Spleen (tissue), 11 donors: ENCODE measurements around the gene B9D1. TPM values are rescaled to one million over a fixed set of nuclear protein-coding genes. Genes with fewer than 3 reads are reported as not detected.
A peak's percentile ranks its signal among the peaks of the same experiment; 100 is the strongest.

Experiments used
- DNase-seq: peaks from one replicate; pipeline ENCODE4 v3.0.0-alpha.2; 2020
- H3K27ac ChIP-seq, 8 donors: fragments of 200-600 bp; sonication (generic) in 7 of 8; 1 replicate in 4 of 8; 2 replicates in 4 of 8; pipeline versions ENCODE4 v1.5.0 to v1.8.0; 2016 to 2021; ENCODE audit warnings: inconsistent platforms in 4 of 8, mild to moderate bottlenecking in 4 of 8, moderate library complexity in 1 of 8
- H3K27me3 ChIP-seq, 7 donors: fragments of 200-600 bp; sonication (generic) in 6 of 7; replicated peaks in 1 of 7; 1 replicate in 4 of 7; 2 replicates in 3 of 7; pipeline versions ENCODE4 v1.5.0 to v1.8.0; 2016 to 2021; ENCODE audit warnings: inconsistent platforms in 3 of 7, mild to moderate bottlenecking in 1 of 7
- H3K36me3 ChIP-seq, 6 donors: fragments of 200-600 bp; sonication (generic) in 5 of 6; 1 replicate in 4 of 6; 2 replicates in 2 of 6; pipeline versions ENCODE4 v1.5.0 to v1.8.0; 2016 to 2021; ENCODE audit warnings: inconsistent platforms in 2 of 6
- H3K4me1 ChIP-seq, 6 donors: fragments of 200-600 bp; sonication (generic) in 5 of 6; 1 replicate in 3 of 6; 2 replicates in 3 of 6; pipeline versions ENCODE4 v1.5.0 to v1.8.0; 2016 to 2021; ENCODE audit warnings: inconsistent platforms in 3 of 6
- H3K4me3 ChIP-seq, 8 donors: fragments of 200-600 bp; sonication (generic) in 7 of 8; 1 replicate in 4 of 8; 2 replicates in 4 of 8; pipeline versions ENCODE4 v1.5.0 to v1.8.0; 2016 to 2021; ENCODE audit warnings: inconsistent platforms in 4 of 8, mild to moderate bottlenecking in 4 of 8, moderate library complexity in 2 of 8
- H3K9me3 ChIP-seq, 8 donors: fragments of 200-600 bp; sonication (generic) in 7 of 8; 1 replicate in 4 of 8; 2 replicates in 4 of 8; pipeline versions ENCODE4 v1.5.0 to v1.8.0; 2016 to 2021; ENCODE audit warnings: inconsistent platforms in 4 of 8
- CTCF ChIP-seq, 11 experiments: fragments of 200-600 bp in 7 of 11; fragments of 450-650 bp in 4 of 11; sonication (generic) in 4 of 11; IDR thresholded peaks in 8 of 11; conservative IDR thresholded peaks in 3 of 11; 1 replicate in 7 of 11; 2 replicates in 4 of 11; pipeline versions ENCODE4 v1.4.0 to v1.8.0; 2016 to 2021; ENCODE audit warnings: antibody characterized with exemption in 11 of 11, inconsistent platforms in 4 of 11, mild to moderate bottlenecking in 1 of 11
- POLR2A ChIP-seq, 3 donors: fragments of 450-650 bp; IDR thresholded peaks; one replicate each; pipeline ENCODE4 v1.5.1; 2017; ENCODE audit warnings: antibody characterized with exemption in 3 of 3, mild to moderate bottlenecking in 1 of 3
- POLR2AphosphoS5 ChIP-seq, 3 donors: sonication (generic); formaldehyde crosslinking; IDR thresholded peaks; one replicate each; pipeline ENCODE4 v1.5.1; 2017; ENCODE audit warnings: antibody characterized with exemption in 3 of 3
- WGBS, 5 donors: extraction: QIAGEN DNeasy Blood & Tissue Kit in 3 of 5; methylation state at CpG; one replicate each; pipeline versions ENCODE4 v1.1.5 to v1.1.7; 2013 to 2018; 5-methylcytosine and 5-hydroxymethylcytosine counted together
- intact Hi-C: fragments of 100-400 bp; cut with DNase I; formaldehyde crosslinking; loops from one replicate; pipeline ENCODE4 v1.15.0; 2023; ENCODE audit warnings: low total_unique reads
- polyA plus RNA-seq, 3 donors: library from polyadenylated mRNA; stranded (reverse); fragments of 200-250 nt; gene quantifications; one replicate each; pipeline ENCODE4 v1.2.1, GENCODE V29; 2013
- total RNA-seq, 7 donors: library from RNA; depleted of rRNA in 3 of 7; stranded (reverse); fragments of >200 nt in 3 of 7; fragmentation: NEBNext Ultra II Directional in 4 of 7; extraction: Animal tissue kit (Norgen Biotek cat#: 25700) in 4 of 7; gene quantifications; one replicate each; pipeline versions ENCODE4 v1.1.0 to v1.2.1, GENCODE V29; 2016 to 2021
- donor health status: healthy with polysubstance abuse.
- donor health status: DM: no; HTN: no; CAD: no; lungs with moderate emphysema.
- donor health status: DM: no; HTN: no; CAD: no.
- donor health status: Bipolar disorder and iron deficiency.
- donor health status: healthy.
- donor health status: DM: no; HTN: no; CAD: no.
- donor health status: DM: yes; HTN: yes; CAD: no.

B9D1 gene
- total and polyA plus RNA-seq, 10 donors: 4.3 to 14.1 (median 7.3) TPM

DNA sequence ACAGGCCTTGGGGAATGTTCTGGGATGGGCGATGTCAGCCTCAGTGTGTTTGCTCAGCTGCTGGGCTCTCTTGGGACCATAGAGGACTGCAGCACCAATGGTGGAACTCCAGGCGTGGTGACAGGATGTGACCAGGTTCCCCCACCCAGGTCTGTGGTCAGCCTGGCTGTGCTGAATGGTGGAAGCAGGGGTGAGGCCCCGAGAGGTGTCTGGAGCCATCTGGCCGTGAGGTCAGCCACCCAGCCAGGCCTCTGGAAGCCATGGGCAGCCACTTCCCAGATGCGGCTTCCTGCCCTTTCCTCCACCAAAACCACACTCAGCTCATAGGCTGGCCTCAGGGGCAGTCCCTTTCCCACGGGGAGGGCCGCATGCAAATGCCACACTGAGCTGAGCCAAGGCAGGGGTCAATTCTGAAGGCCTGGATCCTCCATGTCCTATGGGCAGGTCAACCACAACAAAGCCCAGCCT is 8.0 kb upstream of the B9D1 start:
- TF ChIP-seq POLR2AphosphoS5 (IDR thresholded peaks at IDR 0.05) (peak; percentile 17 to 60 (median 55)), POLR2A (IDR thresholded peaks at IDR 0.05) (no peak), CTCF (IDR thresholded peaks at IDR 0.05 in 8 of 11, conservative IDR thresholded peaks at IDR 0.05 in 3 of 11) (no peak)
- intact Hi-C loops: no loop called here
- Histone ChIP-seq H3K27me3 (no peaks in the 10 kb centered on the region), H3K4me3 (peak overlapping the region in 1 of 8 donors; percentile 6), H3K4me1 (peaks cover 20 to 53% (median 39%) of the 10 kb centered on the region in 6 donors), H3K36me3 (no peaks in the 10 kb centered on the region), H3K9me3 (no peaks in the 10 kb centered on the region), H3K27ac (peak overlapping the region in 7 of 8 donors; percentile 13 to 84 (median 63))
- WGBS, 5 donors: 16 to 28% (median 18%) methylated on average over 4 to 7 of the region's 7 CpGs
- DNase-seq: peak; percentile 86

DNA sequence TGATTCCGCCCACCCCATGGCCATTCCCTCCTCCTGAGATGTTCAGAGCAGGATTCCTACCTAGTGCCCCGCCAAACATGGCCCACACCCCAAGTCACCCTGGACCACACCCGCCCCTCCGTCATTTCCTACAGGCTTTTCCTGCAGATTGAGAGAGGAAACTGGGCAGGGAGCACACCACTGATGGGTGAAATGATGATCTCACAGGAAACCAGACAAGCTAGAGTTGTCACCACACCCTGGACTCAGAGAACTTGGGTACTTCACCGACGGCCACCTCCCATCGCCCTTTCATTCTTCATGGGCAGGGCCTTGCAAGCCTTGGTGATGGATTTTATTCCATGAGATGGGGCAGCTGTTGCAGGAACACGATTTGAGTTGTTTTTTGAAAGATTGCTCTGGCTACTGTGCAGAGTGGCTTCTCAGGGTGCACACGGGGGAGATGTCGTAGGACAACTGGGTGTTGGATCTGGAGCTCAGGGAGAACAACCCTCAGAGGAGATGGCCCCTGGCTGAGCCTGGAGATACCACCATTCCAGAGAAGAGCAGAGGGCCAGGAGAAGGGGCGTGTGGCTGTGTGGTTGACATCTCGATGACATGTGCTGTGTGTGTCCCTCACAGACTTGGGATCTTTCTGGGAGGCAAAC is 7.4 kb upstream of the B9D1 start:
- H3K27ac ChIP-seq: peak overlapping the region in 7 of 8 donors; percentile 13 to 84 (median 63)
- intact Hi-C loops: no loop called here
- no peaks in the 10 kb centered on the region for H3K27me3 ChIP-seq

GRCh38 chr17:19369107-19369778 is 6.7 kb upstream of the B9D1 start:
- WGBS, 5 donors: 89 to 95% (median 91%) methylated on average over 16 of the region's 16 CpGs
- no peaks in the 10 kb centered on the region for H3K36me3 ChIP-seq
- H3K27me3 ChIP-seq: no peaks in the 10 kb centered on the region
- H3K27ac ChIP-seq: peak overlapping the region in 6 of 8 donors; percentile 13 to 84 (median 64)
- DNase-seq: no peak
- intact Hi-C loops: no loop called here
- H3K4me1 ChIP-seq: peaks cover 20 to 53% (median 39%) of the 10 kb centered on the region in 6 donors
- no peak for TF ChIP-seq POLR2AphosphoS5 (IDR thresholded peaks at IDR 0.05)
- TF ChIP-seq POLR2A (IDR thresholded peaks at IDR 0.05): no peak
- no peaks in the 10 kb centered on the region for H3K9me3 ChIP-seq
- H3K4me3 ChIP-seq: no peak overlapping the region

More for the DNA sequence above, 7.4 kb upstream of the B9D1 start:
- TF ChIP-seq CTCF (IDR thresholded peaks at IDR 0.05 in 8 of 11, conservative IDR thresholded peaks at IDR 0.05 in 3 of 11) (no peak), POLR2AphosphoS5 (IDR thresholded peaks at IDR 0.05) (peak in 2 of 3 donors; percentile 41 to 78)
- Histone ChIP-seq H3K4me1 (peaks cover 20 to 53% (median 39%) of the 10 kb centered on the region in 6 donors), H3K4me3 (peak overlapping the region in 1 of 8 donors; percentile 6), H3K9me3 (no peaks in the 10 kb centered on the region), H3K36me3 (no peaks in the 10 kb centered on the region)
- 49 to 63% (median 53%) methylated on average over 12 of the region's 12 CpGs for WGBS, 5 donors
- peak; percentile 82 for DNase-seq

DNA sequence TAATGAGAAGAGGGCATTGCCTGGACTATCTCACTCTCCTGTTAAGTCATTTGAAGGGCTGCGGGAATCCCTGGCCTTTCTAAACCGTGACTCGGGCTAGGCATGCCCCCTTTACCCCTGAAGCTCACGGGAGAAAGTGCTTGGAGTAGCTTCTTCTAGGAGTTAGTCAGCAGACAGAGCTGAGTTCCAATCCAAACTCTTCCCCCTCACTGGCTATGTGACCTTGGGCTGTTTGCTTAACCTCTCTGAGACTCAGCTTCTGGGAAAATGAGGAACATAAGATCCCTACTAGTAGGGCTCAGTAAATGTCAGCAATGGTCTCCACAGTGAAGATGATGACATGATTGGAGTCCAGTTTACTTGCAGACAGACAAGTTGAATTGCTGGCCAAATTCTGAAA is 5.7 kb upstream of the B9D1 start:
- H3K36me3 ChIP-seq: no peaks in the 10 kb centered on the region
- WGBS, 5 donors: 88 to 93% (median 90%) methylated on average over 4 of the region's 4 CpGs
- DNase-seq: no peak
- TF ChIP-seq POLR2AphosphoS5 (IDR thresholded peaks at IDR 0.05) (no peak), POLR2A (IDR thresholded peaks at IDR 0.05) (no peak), CTCF (IDR thresholded peaks at IDR 0.05 in 8 of 11, conservative IDR thresholded peaks at IDR 0.05 in 3 of 11) (no peak)
- H3K27ac ChIP-seq: peak overlapping the region in 2 of 8 donors; percentile 77 to 84
- H3K4me1 ChIP-seq: peaks cover 20 to 48% (median 40%) of the 10 kb centered on the region in 6 donors
- no peak overlapping the region for H3K4me3 ChIP-seq
- H3K9me3 ChIP-seq: no peaks in the 10 kb centered on the region
- H3K27me3 ChIP-seq: no peaks in the 10 kb centered on the region
- intact Hi-C loops: no loop called here
